ENCODE results near the gene CDK19. TPM values are rescaled to one million over a fixed set of nuclear protein-coding genes. Genes with fewer than 3 reads are reported as not detected.
A peak's percentile ranks its signal among the peaks of the same experiment; 100 is the strongest.

Gene CDK19
- polyA plus RNA-seq, 1 of the 3 experiments (the other 2 are of a cell fraction) = 6.5 TPM

DNA sequence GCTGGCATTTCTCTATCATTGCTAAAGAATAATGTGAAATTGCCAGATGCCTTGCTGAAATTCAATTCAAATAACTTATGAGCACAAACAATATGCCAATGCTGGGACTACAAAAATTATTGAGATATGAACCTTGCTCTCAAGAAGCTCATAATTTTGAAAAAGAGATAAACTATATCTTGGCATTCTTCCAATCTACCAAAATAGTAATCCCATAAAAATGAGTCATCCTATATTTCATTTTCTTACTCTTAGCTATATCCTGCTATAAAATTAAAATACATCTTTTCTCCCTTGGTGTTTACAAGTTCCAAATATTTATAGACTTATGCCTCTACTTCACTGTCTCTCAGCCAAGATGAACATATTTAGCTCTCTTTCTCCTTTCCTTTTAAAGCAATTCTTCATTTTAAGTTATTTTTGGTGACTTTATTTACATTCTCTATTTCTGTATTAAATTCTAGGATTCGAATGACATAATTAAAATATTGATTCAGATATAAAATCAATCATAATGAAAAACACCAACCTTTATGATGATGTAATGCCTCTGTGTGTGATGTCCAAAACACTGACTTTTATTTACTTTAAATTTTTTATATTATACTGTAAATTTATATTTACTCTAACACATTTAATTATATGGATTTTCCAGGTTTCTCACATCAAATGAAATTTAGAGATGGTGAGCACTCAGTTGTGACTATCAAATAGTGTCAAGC lies 152.6 kb downstream of the CDK19 start:
- Histone ChIP-seq H3K9ac (no peak overlapping the region), H3K27ac (ENCODE audit: low read depth in 2 of 2, low read length in 1 of 2) (peak overlapping the region in 1 of 2 experiments; percentile 53; a peak in 2 of 4 replicates), H4K20me1 (ENCODE audit: insufficient read depth) (no peaks in the 10 kb centered on the region), H3K4me2 (no peak overlapping the region), H3K4me3 (ENCODE audit: low read depth in 2 of 2, low read length in 1 of 2) (no peak overlapping the region), H3K36me3 (replicated peaks in 1 of 2; ENCODE audit: control insufficient read depth in 1 of 2, insufficient read depth in 2 of 2, low read length in 1 of 2) (peaks cover 0 to 8% of the 10 kb centered on the region in 2 experiments), H3K9me3 (no peaks in the 10 kb centered on the region), H3K27me3 (ENCODE audit: insufficient read depth) (no peaks in the 10 kb centered on the region), H2AFZ (ENCODE audit: low read depth) (no peak overlapping the region), H3K79me2 (ENCODE audit: insufficient read depth) (0 out of 2 replicates have a peak, but pooled peaks cover 1% of the 10 kb centered on the region), H3F3A (replicated peaks; ENCODE audit: insufficient read depth) (peaks cover 6% of the 10 kb centered on the region), H3K4me1 (ENCODE audit: control insufficient read depth in 1 of 2, insufficient read depth in 2 of 2, low read depth in 1 of 2, low read length in 1 of 2) (peaks cover 0 to 9% of the 10 kb centered on the region in 2 experiments; a peak in 2 of 4 replicates), H3K9me2 (no peaks in the 10 kb centered on the region)
- no peak for DNase-seq
- peak; percentile 33 for TF ChIP-seq JUND (IDR thresholded peaks at IDR 0.05)
- TF ChIP-seq POLR2AphosphoS5 (IDR thresholded peaks at IDR 0.05; ENCODE audit: low read depth, low read length) = no peak
- TF ChIP-seq FOSL2 (IDR thresholded peaks at IDR 0.05; ENCODE audit: borderline replicate concordance, low read depth) = peak; percentile 50; the same call in 1 of the 2 replicates
- peak; percentile 66; the same call in 1 of the 2 replicates for TF ChIP-seq NFIC (IDR thresholded peaks at IDR 0.05; ENCODE audit: borderline replicate concordance)
- TF ChIP-seq MEF2A (IDR thresholded peaks at IDR 0.05; ENCODE audit: borderline replicate concordance, low read depth) = peak; percentile 80
- no peak for TF ChIP-seq ELF1 (IDR thresholded peaks at IDR 0.05)
- ChIA-PET POLR2A (no interaction called here), CTCF (interaction anchor here (0.8 to 1.3 kb wide), 3 partner anchors 10 to 134 kb away, joined by 3 to 5 read pairs (median 4); no protein-coding TSS in a partner anchor)
- WGBS (ENCODE audit: low lambda C conversion rate) = 72% methylated on average over 1 of the region's 1 CpG

DNA sequence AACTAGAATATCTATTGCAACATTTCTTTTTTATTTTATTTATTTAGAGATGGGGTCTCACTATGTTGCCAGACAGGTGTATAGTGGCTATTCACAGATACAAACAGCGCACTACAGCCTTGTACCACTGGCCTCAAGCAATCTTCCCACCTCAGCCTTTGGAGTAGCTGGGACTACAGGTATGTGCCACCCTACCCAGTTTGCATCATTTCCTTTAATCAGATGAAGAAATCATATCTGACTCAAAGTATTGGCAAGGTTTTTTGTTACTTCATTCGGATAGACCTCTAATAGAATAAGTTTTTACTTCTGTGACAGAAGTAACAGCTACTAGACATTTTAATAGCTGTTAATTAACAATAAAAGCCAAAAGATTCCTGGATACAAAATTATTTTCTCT lies 153.9 kb downstream of the CDK19 start:
- no peak overlapping the region for H3K4me3 ChIP-seq (ENCODE audit: low read depth in 2 of 2, low read length in 1 of 2)
- H3K9me3 ChIP-seq = no peaks in the 10 kb centered on the region
- no peaks in the 10 kb centered on the region for H3K36me3 ChIP-seq (replicated peaks in 1 of 2; ENCODE audit: control insufficient read depth in 1 of 2, insufficient read depth in 2 of 2, low read length in 1 of 2)
- no peak overlapping the region for H3K9ac ChIP-seq
- no peak for DNase-seq
- H3K4me2 ChIP-seq = no peak overlapping the region
- no peak overlapping the region for H3K27ac ChIP-seq (ENCODE audit: low read depth in 2 of 2, low read length in 1 of 2)
- H2AFZ ChIP-seq (ENCODE audit: low read depth) = no peak overlapping the region
- ChIA-PET CTCF (interaction anchor here (1.3 kb wide), 1 partner anchor 9 kb away, joined by 5 read pairs; no protein-coding TSS in a partner anchor), POLR2A (no interaction called here)
- H3K27me3 ChIP-seq (ENCODE audit: insufficient read depth) = no peaks in the 10 kb centered on the region
- WGBS (ENCODE audit: low lambda C conversion rate) = 93% methylated on average over 2 of the region's 2 CpGs
- H3K9me2 ChIP-seq = no peaks in the 10 kb centered on the region
- H3K79me2 ChIP-seq (ENCODE audit: insufficient read depth) = no peaks in the 10 kb centered on the region
- no peak for TF ChIP-seq EZH2phosphoT487 (IDR thresholded peaks at IDR 0.05; ENCODE audit: borderline replicate concordance, low read depth)
- H3K4me1 ChIP-seq (ENCODE audit: control insufficient read depth in 1 of 2, insufficient read depth in 2 of 2, low read depth in 1 of 2, low read length in 1 of 2) = peaks cover 0 to 9% of the 10 kb centered on the region in 2 experiments; a peak in 2 of 4 replicates
- H3F3A ChIP-seq (replicated peaks; ENCODE audit: insufficient read depth) = peaks cover 6% of the 10 kb centered on the region
- no peaks in the 10 kb centered on the region for H4K20me1 ChIP-seq (ENCODE audit: insufficient read depth)

DNA sequence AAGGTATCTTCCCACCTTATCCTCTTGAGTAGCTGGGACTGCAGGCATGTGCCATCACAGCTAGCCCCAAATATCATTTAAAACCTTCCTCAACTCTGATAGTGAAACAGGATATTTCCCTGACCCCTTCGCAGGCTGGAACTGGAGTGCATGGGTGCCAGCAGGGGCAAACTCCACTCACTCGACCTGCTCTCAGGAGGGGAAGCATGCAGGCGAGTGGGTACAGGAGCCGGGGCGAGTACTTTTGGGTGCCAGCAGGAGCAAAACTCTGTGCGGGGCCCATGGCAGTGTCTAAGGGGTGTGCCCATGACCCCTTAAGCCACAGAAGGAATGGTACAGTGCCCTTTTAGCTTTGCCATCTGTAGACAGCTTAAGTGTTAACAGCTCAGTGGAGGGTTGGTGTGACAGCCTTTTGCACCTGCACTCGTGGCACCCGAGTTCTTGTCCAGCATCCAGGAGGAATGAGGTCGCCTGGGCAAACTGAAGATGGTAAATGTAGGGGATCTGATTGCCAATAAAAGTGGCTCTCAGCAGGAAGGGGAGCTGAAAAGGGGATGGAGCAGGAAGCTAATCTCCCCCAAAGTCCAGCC lies 155.1 kb downstream of the CDK19 start:
- CTCF ChIA-PET = interaction anchor here (1.2 kb wide), 1 partner anchor 12 kb away, joined by 3 read pairs; no protein-coding TSS in a partner anchor
- Histone ChIP-seq H3K9me2 (no peaks in the 10 kb centered on the region), H3K9ac (no peak overlapping the region), H3K27ac (ENCODE audit: low read depth in 2 of 2, low read length in 1 of 2) (no peak overlapping the region), H2AFZ (ENCODE audit: low read depth) (no peak overlapping the region), H3K27me3 (ENCODE audit: insufficient read depth) (no peaks in the 10 kb centered on the region), H3K79me2 (ENCODE audit: insufficient read depth) (no peaks in the 10 kb centered on the region), H3F3A (replicated peaks; ENCODE audit: insufficient read depth) (peaks cover 12% of the 10 kb centered on the region), H3K4me3 (ENCODE audit: low read depth in 2 of 2, low read length in 1 of 2) (no peak overlapping the region), H3K36me3 (replicated peaks in 1 of 2; ENCODE audit: control insufficient read depth in 1 of 2, insufficient read depth in 2 of 2, low read length in 1 of 2) (no peaks in the 10 kb centered on the region), H3K4me2 (no peak overlapping the region), H3K9me3 (no peaks in the 10 kb centered on the region), H3K4me1 (ENCODE audit: control insufficient read depth in 1 of 2, insufficient read depth in 2 of 2, low read depth in 1 of 2, low read length in 1 of 2) (peaks cover 0 to 7% of the 10 kb centered on the region in 2 experiments; a peak in 2 of 4 replicates), H4K20me1 (ENCODE audit: insufficient read depth) (no peaks in the 10 kb centered on the region)
- WGBS (ENCODE audit: low lambda C conversion rate) = 99% methylated on average over 8 of the region's 9 CpGs
- POLR2A ChIA-PET = no interaction called here
- no peak for TF ChIP-seq SIN3A (IDR thresholded peaks at IDR 0.05; ENCODE audit: borderline replicate concordance, low read depth, low read length)
- no peak for TF ChIP-seq GATA2 (CRISPR knock-in tag; IDR thresholded peaks at IDR 0.05)
- no peak for TF ChIP-seq YY1 (IDR thresholded peaks at IDR 0.05; ENCODE audit: low read depth)
- no peak for DNase-seq

Measured in SK-N-SH (cell line).